Stomach smooth muscle (tissue), 2 donors: ENCODE data around the gene EYS.
"Not testable (repeated sequence)": the region's sequence is repeated elsewhere in the genome, so short reads cannot be mapped to it uniquely, and the experiment has no call there.

ENCODE experiments used
- H3K27ac ChIP-seq: one replicate; pipeline ENCODE4 v1.7.0; 2013; ENCODE audit warnings: mild to moderate bottlenecking, low read length, inconsistent platforms
- H3K27me3 ChIP-seq, 2 donors: one replicate each; pipeline ENCODE4 v1.7.0; 2013; ENCODE audit warnings: low read length in 2 of 2; ENCODE audit not compliant: insufficient read depth in 2 of 2, control insufficient read depth in 1 of 2
- H3K36me3 ChIP-seq, 2 donors: one replicate each; pipeline ENCODE4 v1.7.0; 2013; ENCODE audit warnings: low read length in 2 of 2; ENCODE audit not compliant: control insufficient read depth in 2 of 2, insufficient read depth in 2 of 2
- H3K4me1 ChIP-seq: one replicate; pipeline ENCODE4 v1.7.0; 2013; ENCODE audit warnings: low read length; ENCODE audit not compliant: control insufficient read depth, insufficient read depth
- H3K4me3 ChIP-seq, 2 donors: one replicate each; pipeline ENCODE4 v1.7.0; 2013; ENCODE audit warnings: low read length in 2 of 2
- H3K9ac ChIP-seq, 2 donors: one replicate each; pipeline ENCODE4 v1.7.0; 2013; ENCODE audit warnings: low read length in 2 of 2, mild to moderate bottlenecking in 1 of 2
- H3K9me3 ChIP-seq, 2 donors: one replicate each; pipeline ENCODE4 v1.7.0; 2013; ENCODE audit warnings: low read length in 2 of 2; ENCODE audit not compliant: control insufficient read depth in 2 of 2
- donor health status: healthy.
- donor health status: Pancreatic carcinoma.

EYS gene

GRCh38 chr6:63943826-63944225 is 1763.2 kb downstream of the EYS start:
- no peak overlapping the region for H3K9ac ChIP-seq
- H3K9me3 ChIP-seq: no peaks in the 10 kb centered on the region
- H3K36me3 ChIP-seq: no peaks in the 10 kb centered on the region
- no peaks in the 10 kb centered on the region for H3K4me1 ChIP-seq
- no peaks in the 10 kb centered on the region for H3K27me3 ChIP-seq
- no peak overlapping the region for H3K4me3 ChIP-seq
- H3K27ac ChIP-seq: no peak overlapping the region

GRCh38 chr6:63941747-63942470 is 1765.1 kb downstream of the EYS start:
- H3K36me3 ChIP-seq: no peaks in the 10 kb centered on the region
- no peaks in the 10 kb centered on the region for H3K4me1 ChIP-seq
- H3K27ac ChIP-seq: no peak overlapping the region
- no peak overlapping the region for H3K9ac ChIP-seq
- no peaks in the 10 kb centered on the region for H3K27me3 ChIP-seq
- H3K9me3 ChIP-seq: no peaks in the 10 kb centered on the region
- no peak overlapping the region for H3K4me3 ChIP-seq

- Histone ChIP-seq H3K27me3 (no peaks in the 10 kb centered on the region), H3K36me3 (no peaks in the 10 kb centered on the region), H3K4me3 (no peak overlapping the region), H3K9ac (no peak overlapping the region), H3K9me3 (no peaks in the 10 kb centered on the region), H3K27ac (no peak overlapping the region), H3K4me1 (no peaks in the 10 kb centered on the region)
These were observed 1767.0 kb downstream of the EYS start for GRCh38 chr6:63940056-63940455.

- no peak overlapping the region for H3K4me3 ChIP-seq
- H3K4me1 ChIP-seq: no peaks in the 10 kb centered on the region
- H3K27ac ChIP-seq: no peak overlapping the region
- H3K9me3 ChIP-seq: no peaks in the 10 kb centered on the region
- H3K9ac ChIP-seq: no peak overlapping the region
- no peaks in the 10 kb centered on the region for H3K27me3 ChIP-seq
- no peaks in the 10 kb centered on the region for H3K36me3 ChIP-seq
These were observed 1770.6 kb downstream of the EYS start for GRCh38 chr6:63936399-63936798.

GRCh38 chr6:63935732-63936131 is 1771.3 kb downstream of the EYS start:
- Histone ChIP-seq H3K27me3 (no peaks in the 10 kb centered on the region), H3K27ac (no peak overlapping the region)

GRCh38 chr6:63933948-63934347 is 1773.1 kb downstream of the EYS start:
- not testable (repeated sequence) for H3K27ac ChIP-seq, H3K9me3 ChIP-seq, H3K36me3 ChIP-seq, H3K27me3 ChIP-seq, H3K4me1 ChIP-seq, H3K4me3 ChIP-seq, H3K9ac ChIP-seq

More at GRCh38 chr6:63935732-63936131, 1771.3 kb downstream of the EYS start:
- no peaks in the 10 kb centered on the region for H3K36me3 ChIP-seq
- no peaks in the 10 kb centered on the region for H3K9me3 ChIP-seq
- no peak overlapping the region for H3K4me3 ChIP-seq
- H3K9ac ChIP-seq: no peak overlapping the region
- H3K4me1 ChIP-seq: no peaks in the 10 kb centered on the region

GRCh38 chr6:63930848-63931247 is 1776.2 kb downstream of the EYS start:
- Histone ChIP-seq H3K9ac (no peak overlapping the region), H3K36me3 (no peaks in the 10 kb centered on the region), H3K27ac (no peak overlapping the region), H3K4me1 (no peaks in the 10 kb centered on the region), H3K4me3 (no peak overlapping the region), H3K9me3 (no peaks in the 10 kb centered on the region), H3K27me3 (no peaks in the 10 kb centered on the region)

- no peak overlapping the region for H3K27ac ChIP-seq
- H3K9me3 ChIP-seq: no peaks in the 10 kb centered on the region
- H3K9ac ChIP-seq: no peak overlapping the region
- no peak overlapping the region for H3K4me3 ChIP-seq
- H3K36me3 ChIP-seq: no peaks in the 10 kb centered on the region
- H3K27me3 ChIP-seq: no peaks in the 10 kb centered on the region
- H3K4me1 ChIP-seq: no peaks in the 10 kb centered on the region
These were observed 1777.9 kb downstream of the EYS start for GRCh38 chr6:63929111-63929510.

- H3K4me3 ChIP-seq: no peak overlapping the region
- no peaks in the 10 kb centered on the region for H3K9me3 ChIP-seq
- no peak overlapping the region for H3K27ac ChIP-seq
- H3K4me1 ChIP-seq: no peaks in the 10 kb centered on the region
- H3K9ac ChIP-seq: no peak overlapping the region
- no peaks in the 10 kb centered on the region for H3K27me3 ChIP-seq
- no peaks in the 10 kb centered on the region for H3K36me3 ChIP-seq
These were observed 1778.4 kb downstream of the EYS start for GRCh38 chr6:63928613-63929012.

- Histone ChIP-seq H3K36me3 (no peaks in the 10 kb centered on the region), H3K27ac (no peak overlapping the region), H3K4me1 (no peaks in the 10 kb centered on the region)
These were observed 1779.8 kb downstream of the EYS start for GRCh38 chr6:63926950-63927927.

More at GRCh38 chr6:63926950-63927927, 1779.8 kb downstream of the EYS start:
- Histone ChIP-seq H3K9me3 (no peaks in the 10 kb centered on the region), H3K4me3 (no peak overlapping the region), H3K27me3 (no peaks in the 10 kb centered on the region), H3K9ac (no peak overlapping the region)
